Measurements from ENCODE around the gene CCNY.

The CCNY gene

DNA sequence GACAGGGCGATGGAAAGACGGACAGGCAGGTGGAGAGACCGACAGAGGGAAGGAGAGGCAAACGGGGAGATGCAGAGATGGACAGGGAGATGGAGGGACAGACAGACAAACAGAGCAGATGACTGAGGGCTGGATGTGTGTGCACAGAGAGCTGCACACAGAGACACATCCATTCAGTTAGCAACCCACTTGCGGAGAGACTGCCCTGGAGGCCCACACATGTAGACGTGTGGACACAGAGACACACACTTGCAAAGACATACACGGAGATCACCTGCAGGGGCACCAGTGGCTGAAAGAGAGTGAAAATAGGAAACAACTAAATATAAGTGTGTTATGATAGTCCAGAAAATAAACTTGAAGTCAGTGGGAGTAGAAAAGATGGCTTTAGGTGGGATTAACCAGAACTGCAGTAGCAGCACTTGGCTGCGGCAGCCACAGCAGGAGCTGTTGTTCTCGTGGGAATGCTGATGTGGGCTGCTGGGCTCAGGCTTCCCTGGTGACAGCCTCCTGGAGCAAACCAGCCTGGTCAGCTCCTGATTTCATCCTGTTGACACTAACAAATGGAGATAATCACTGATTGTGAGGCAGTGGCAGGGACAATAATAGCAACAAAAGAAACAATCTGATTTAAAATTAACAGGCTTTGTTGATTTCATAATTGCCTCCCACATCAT is 134.1 kb downstream of the CCNY start:
- peaks cover 31% of the 10 kb centered on the region for H3K4me1 ChIP-seq (ENCODE audit: control insufficient read depth, insufficient read depth, low read length)
- H3K27me3 ChIP-seq (ENCODE audit: control insufficient read depth, insufficient read depth, low read length, poor library complexity, severe bottlenecking), result no peaks in the 10 kb centered on the region
- no peaks in the 10 kb centered on the region for H3K36me3 ChIP-seq (ENCODE audit: control insufficient read depth, insufficient read depth, low read length)
- H3K9me3 ChIP-seq (ENCODE audit: control insufficient read depth, low read length), result no peaks in the 10 kb centered on the region
- H3K27ac ChIP-seq (ENCODE audit: insufficient read depth, low read depth, low read length, poor library complexity, severe bottlenecking), result peak overlapping the region; percentile 30
- H3K4me3 ChIP-seq (ENCODE audit: insufficient read depth, low read depth, low read length), result no peak overlapping the region
- 67% methylated on average over 9 of the region's 9 CpGs for WGBS, 2 experiments

DNA sequence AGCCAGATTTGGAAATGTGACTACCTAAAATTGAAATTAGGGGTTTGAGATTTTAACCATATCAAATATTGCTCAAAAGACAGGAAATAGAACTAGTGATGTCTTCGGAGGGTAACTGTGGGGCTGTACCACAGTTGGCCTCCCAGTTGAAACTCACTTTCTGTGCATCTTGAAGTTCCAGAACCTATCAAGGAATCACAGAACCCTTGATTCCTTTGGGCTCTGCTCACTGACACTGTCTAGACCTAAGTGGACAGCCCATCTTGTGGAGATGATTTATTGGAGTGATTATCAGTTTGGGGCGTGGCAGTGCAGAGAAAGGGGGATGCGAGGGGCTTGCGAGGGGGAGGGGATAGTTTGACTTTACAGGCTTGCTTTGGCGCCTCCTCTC is 134.6 kb downstream of the CCNY start:
- no peak overlapping the region for H3K4me3 ChIP-seq (ENCODE audit: insufficient read depth, low read depth, low read length)
- H3K9me3 ChIP-seq (ENCODE audit: control insufficient read depth, low read length), result no peaks in the 10 kb centered on the region
- H3K27ac ChIP-seq (ENCODE audit: insufficient read depth, low read depth, low read length, poor library complexity, severe bottlenecking), result peak overlapping the region; percentile 30
- H3K4me1 ChIP-seq (ENCODE audit: control insufficient read depth, insufficient read depth, low read length), result peaks cover 26% of the 10 kb centered on the region
- no peaks in the 10 kb centered on the region for H3K27me3 ChIP-seq (ENCODE audit: control insufficient read depth, insufficient read depth, low read length, poor library complexity, severe bottlenecking)
- WGBS, 2 experiments, result 79 to 80% methylated on average over 5 of the region's 5 CpGs
- no peaks in the 10 kb centered on the region for H3K36me3 ChIP-seq (ENCODE audit: control insufficient read depth, insufficient read depth, low read length)

DNA sequence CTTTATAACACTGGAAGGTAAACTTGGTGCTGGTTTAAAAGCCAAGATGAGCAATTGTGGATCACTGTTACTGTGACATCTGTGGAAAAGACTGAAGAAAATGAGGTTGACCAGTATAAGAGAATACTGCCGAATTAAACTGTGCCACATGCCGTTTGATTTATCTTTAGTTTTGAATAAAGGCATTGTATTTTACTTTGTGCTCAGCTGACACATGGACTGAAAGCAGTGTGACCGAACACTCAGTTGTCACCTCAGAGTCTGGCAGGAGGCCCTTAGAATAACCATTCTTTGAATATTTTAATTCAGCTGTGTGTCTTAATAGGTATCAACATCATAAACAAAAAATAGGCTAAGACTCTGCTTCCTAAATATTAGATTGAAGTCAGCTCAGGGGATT is 135.1 kb downstream of the CCNY start:
- Histone ChIP-seq H3K9me3 (ENCODE audit: control insufficient read depth, low read length) (no peaks in the 10 kb centered on the region), H3K27me3 (ENCODE audit: control insufficient read depth, insufficient read depth, low read length, poor library complexity, severe bottlenecking) (no peaks in the 10 kb centered on the region), H3K4me3 (ENCODE audit: insufficient read depth, low read depth, low read length) (no peak overlapping the region), H3K4me1 (ENCODE audit: control insufficient read depth, insufficient read depth, low read length) (peaks cover 21% of the 10 kb centered on the region), H3K36me3 (ENCODE audit: control insufficient read depth, insufficient read depth, low read length) (no peaks in the 10 kb centered on the region), H3K27ac (ENCODE audit: insufficient read depth, low read depth, low read length, poor library complexity, severe bottlenecking) (no peak overlapping the region)
- 65 to 88% methylated on average over 3 of the region's 3 CpGs for WGBS, 2 experiments

DNA sequence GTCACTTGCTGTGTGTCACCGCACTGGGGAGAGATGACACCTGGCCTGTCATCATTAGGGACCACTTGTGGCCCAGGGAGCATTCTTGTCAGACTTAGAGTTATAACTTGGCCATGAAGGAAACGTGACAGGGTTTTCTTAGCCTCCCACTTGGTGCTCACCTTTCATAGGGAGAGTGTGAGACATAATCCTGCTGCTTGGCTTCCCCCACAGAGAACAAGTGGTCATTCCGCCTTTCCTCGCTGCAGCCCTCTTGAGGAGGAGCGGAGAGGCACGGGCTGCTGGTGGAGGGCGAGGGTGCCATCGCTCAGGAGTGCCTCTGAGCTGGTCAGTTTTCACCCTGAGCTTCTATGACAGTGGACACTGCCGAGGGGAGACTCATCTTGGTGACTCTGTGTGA is 143.8 kb downstream of the CCNY start:
- no peaks in the 10 kb centered on the region for H3K9me3 ChIP-seq (ENCODE audit: control insufficient read depth, low read length)
- WGBS, 2 experiments, result 79 to 80% methylated on average over 9 of the region's 9 CpGs
- H3K4me3 ChIP-seq (ENCODE audit: insufficient read depth, low read depth, low read length), result no peak overlapping the region
- H3K27me3 ChIP-seq (ENCODE audit: control insufficient read depth, insufficient read depth, low read length, poor library complexity, severe bottlenecking), result no peaks in the 10 kb centered on the region
- H3K27ac ChIP-seq (ENCODE audit: insufficient read depth, low read depth, low read length, poor library complexity, severe bottlenecking), result no peak overlapping the region
- no peaks in the 10 kb centered on the region for H3K36me3 ChIP-seq (ENCODE audit: control insufficient read depth, insufficient read depth, low read length)
- no peaks in the 10 kb centered on the region for H3K4me1 ChIP-seq (ENCODE audit: control insufficient read depth, insufficient read depth, low read length)

DNA sequence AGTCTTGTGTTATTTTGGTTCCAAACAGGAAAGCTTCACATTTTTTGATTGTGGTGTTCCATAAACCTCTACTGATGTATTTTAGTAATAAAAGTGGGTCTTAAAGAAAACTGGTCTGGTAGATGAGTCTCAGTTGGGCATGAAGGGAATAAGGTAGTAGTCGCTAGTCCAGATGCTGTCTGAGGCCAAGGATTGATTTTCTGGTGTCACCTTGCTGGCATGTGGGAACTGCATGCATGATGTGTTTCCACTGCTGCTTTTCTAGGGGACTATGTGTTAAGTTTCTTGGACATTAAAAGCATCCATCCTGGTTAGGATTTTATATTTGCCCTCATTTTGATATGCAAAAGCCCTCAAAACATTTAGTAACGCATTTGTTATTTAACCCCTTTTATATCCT is 145.1 kb downstream of the CCNY start:
- 89 to 91% methylated on average over 2 of the region's 2 CpGs for WGBS, 2 experiments

DNA sequence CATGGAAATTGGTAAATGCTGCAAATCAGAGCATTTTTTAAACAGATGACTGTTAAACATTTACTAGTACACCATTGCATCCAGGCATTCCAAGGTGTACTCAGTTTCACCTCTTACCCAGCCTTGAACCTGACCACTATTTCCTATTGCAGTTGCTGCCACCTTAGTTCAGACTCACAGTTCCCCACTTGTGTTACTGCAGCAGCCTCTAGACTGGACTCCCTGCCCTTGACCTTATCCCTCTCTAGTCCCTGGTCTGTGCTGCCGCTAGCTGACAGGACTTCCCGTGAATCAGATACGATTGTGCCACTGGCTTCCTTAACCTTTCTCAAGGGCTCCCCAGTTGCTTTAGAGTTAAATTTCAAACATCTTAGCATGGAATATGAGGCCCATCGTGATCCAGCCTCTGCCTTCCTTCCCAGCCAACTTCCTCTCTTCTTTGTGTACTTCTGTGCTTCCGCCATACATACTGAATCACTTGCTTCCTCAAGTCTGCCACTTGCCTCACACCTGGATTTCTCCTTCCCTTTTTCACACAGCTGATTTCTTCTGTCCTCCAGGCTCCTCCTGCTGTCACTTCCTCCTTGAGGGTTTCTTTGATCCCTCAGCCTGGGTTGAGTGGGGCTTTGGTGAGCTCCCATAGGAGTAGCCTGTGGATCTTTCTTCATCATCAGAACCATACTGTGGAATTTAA is 150.1 kb downstream of the CCNY start:
- 90 to 95% methylated on average over 5 of the region's 5 CpGs for WGBS, 2 experiments
- Histone ChIP-seq H3K4me1 (ENCODE audit: control insufficient read depth, insufficient read depth, low read length) (no peaks in the 10 kb centered on the region), H3K9me3 (ENCODE audit: control insufficient read depth, low read length) (no peaks in the 10 kb centered on the region), H3K4me3 (ENCODE audit: insufficient read depth, low read depth, low read length) (no peak overlapping the region), H3K36me3 (ENCODE audit: control insufficient read depth, insufficient read depth, low read length) (no peaks in the 10 kb centered on the region), H3K27me3 (ENCODE audit: control insufficient read depth, insufficient read depth, low read length, poor library complexity, severe bottlenecking) (no peaks in the 10 kb centered on the region), H3K27ac (ENCODE audit: insufficient read depth, low read depth, low read length, poor library complexity, severe bottlenecking) (no peak overlapping the region)

More for the DNA sequence above, 145.1 kb downstream of the CCNY start:
- Histone ChIP-seq H3K4me1 (ENCODE audit: control insufficient read depth, insufficient read depth, low read length) (no peaks in the 10 kb centered on the region), H3K4me3 (ENCODE audit: insufficient read depth, low read depth, low read length) (no peak overlapping the region), H3K9me3 (ENCODE audit: control insufficient read depth, low read length) (no peaks in the 10 kb centered on the region), H3K27me3 (ENCODE audit: control insufficient read depth, insufficient read depth, low read length, poor library complexity, severe bottlenecking) (no peaks in the 10 kb centered on the region), H3K27ac (ENCODE audit: insufficient read depth, low read depth, low read length, poor library complexity, severe bottlenecking) (no peak overlapping the region), H3K36me3 (ENCODE audit: control insufficient read depth, insufficient read depth, low read length) (no peaks in the 10 kb centered on the region)

DNA sequence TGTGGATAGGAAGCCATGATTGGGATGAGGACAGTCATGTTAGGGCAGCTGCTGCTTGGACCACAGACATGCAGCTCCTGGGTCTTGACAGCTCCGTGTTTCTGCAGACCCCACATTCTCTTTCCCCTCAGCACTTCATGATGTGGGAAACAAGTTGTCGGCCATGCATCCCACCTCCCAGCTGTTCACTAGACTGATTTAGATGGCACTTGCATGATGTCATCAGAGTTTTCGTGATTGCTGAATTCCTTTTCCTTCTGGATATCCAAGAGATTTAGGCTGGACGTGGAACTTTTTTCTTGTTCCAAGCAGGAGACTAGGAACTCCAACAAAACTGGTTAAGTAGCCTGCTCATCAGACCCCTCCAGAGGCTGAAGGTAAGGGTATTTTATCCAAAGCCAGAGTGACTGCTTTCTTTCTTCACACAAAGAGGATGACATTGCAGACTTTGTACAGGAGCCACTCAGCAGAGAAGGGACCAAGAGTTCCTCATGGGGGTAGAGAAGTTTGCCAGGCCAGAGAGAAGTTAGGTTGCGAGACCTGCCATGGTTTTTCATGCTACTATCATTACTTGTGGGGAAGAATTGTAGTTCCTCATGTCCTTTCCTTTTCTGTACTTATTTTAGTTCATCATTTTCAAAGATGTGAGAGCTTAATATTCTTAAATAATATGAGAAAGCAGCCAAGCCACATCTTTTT is 151.2 kb downstream of the CCNY start:
- no peaks in the 10 kb centered on the region for H3K27me3 ChIP-seq (ENCODE audit: control insufficient read depth, insufficient read depth, low read length, poor library complexity, severe bottlenecking)
- H3K4me3 ChIP-seq (ENCODE audit: insufficient read depth, low read depth, low read length), result no peak overlapping the region
- H3K9me3 ChIP-seq (ENCODE audit: control insufficient read depth, low read length), result no peaks in the 10 kb centered on the region
- H3K4me1 ChIP-seq (ENCODE audit: control insufficient read depth, insufficient read depth, low read length), result no peaks in the 10 kb centered on the region
- no peak overlapping the region for H3K27ac ChIP-seq (ENCODE audit: insufficient read depth, low read depth, low read length, poor library complexity, severe bottlenecking)
- WGBS, 2 experiments, result 92 to 95% methylated on average over 5 of the region's 5 CpGs
- no peaks in the 10 kb centered on the region for H3K36me3 ChIP-seq (ENCODE audit: control insufficient read depth, insufficient read depth, low read length)

DNA sequence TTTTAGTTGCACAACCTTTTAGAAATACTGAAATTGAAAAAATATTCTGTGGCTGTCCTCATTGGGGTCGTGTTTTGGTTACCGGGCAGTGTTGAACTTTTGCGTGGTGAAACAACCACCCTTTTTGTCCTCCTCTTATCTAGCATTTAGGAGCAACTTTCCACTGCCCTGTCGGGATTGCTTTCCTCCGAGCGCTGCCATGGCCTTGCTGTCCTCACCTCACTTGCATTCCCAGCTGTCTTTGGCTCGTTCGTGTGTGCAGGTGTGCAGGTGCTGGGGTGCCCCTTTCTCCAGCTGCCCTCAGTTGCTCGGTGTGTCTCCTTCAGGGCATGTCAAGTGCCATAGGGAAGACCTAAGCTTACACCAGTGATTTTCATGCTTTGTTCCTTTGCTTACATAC is 151.9 kb downstream of the CCNY start:
- WGBS, 2 experiments, result 94 to 96% methylated on average over 9 of the region's 9 CpGs

DNA sequence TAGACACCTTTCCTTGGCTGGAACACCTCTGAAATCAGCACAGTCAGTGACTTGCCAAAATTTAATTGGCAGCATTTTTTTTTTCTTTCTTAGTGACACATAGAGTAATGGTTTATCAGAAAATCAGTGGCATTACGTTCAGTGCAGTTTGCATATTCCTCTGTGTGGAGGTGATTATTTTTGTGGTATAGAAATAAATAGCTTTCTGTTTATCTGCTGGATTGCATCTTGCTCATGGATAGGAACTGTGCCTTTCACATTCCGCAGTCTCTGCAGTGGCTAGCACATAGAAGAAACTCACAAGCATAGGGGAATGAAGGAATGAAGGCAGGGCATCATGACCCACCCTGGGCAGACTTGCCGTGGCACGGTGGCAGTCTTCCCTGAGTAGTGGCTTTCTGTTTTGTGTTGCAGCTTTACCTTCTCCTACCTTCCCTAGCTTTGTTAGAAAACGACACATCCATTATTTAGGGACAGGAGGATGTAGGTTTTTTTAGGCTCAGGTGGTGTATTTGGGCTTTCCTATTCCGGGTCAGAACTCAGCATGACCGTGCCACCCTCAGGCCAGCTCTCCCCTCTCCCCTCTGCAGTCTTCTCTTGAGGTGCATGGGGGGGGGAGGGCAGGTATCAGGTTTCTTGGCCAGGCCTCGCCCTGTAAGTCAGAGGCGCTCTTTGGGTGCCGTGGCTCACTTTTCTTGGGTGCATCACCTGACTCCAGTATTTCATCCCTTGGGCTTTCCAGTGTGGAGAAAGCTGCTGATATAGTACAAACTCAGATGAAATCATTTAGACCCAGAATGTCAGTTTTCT is 156.3 kb downstream of the CCNY start:
- peaks cover 10% of the 10 kb centered on the region for H3K4me1 ChIP-seq (ENCODE audit: control insufficient read depth, insufficient read depth, low read length)
- no peak overlapping the region for H3K27ac ChIP-seq (ENCODE audit: insufficient read depth, low read depth, low read length, poor library complexity, severe bottlenecking)
- 64 to 89% methylated on average over 8 to 10 of the region's 10 CpGs for WGBS, 2 experiments
- no peak overlapping the region for H3K4me3 ChIP-seq (ENCODE audit: insufficient read depth, low read depth, low read length)
- no peaks in the 10 kb centered on the region for H3K36me3 ChIP-seq (ENCODE audit: control insufficient read depth, insufficient read depth, low read length)
- H3K9me3 ChIP-seq (ENCODE audit: control insufficient read depth, low read length), result no peaks in the 10 kb centered on the region
- no peaks in the 10 kb centered on the region for H3K27me3 ChIP-seq (ENCODE audit: control insufficient read depth, insufficient read depth, low read length, poor library complexity, severe bottlenecking)

More for the DNA sequence above, 151.9 kb downstream of the CCNY start:
- Histone ChIP-seq H3K9me3 (ENCODE audit: control insufficient read depth, low read length) (no peaks in the 10 kb centered on the region), H3K4me1 (ENCODE audit: control insufficient read depth, insufficient read depth, low read length) (no peaks in the 10 kb centered on the region), H3K27me3 (ENCODE audit: control insufficient read depth, insufficient read depth, low read length, poor library complexity, severe bottlenecking) (no peaks in the 10 kb centered on the region), H3K27ac (ENCODE audit: insufficient read depth, low read depth, low read length, poor library complexity, severe bottlenecking) (no peak overlapping the region), H3K4me3 (ENCODE audit: insufficient read depth, low read depth, low read length) (no peak overlapping the region), H3K36me3 (ENCODE audit: control insufficient read depth, insufficient read depth, low read length) (no peaks in the 10 kb centered on the region)
